Heart left ventricle (tissue), 16 donors: Measurements from ENCODE around the gene RTL10. TPM values are rescaled to one million over a fixed set of nuclear protein-coding genes. Genes with fewer than 3 reads are reported as not detected.

ENCODE experiments used
- ATAC-seq, 4 donors: fragments of 200-7000 bp; cut with Tn5 transposase; one replicate each; pipeline ENCODE4 v1.9.1; 2020 to 2022; ENCODE audit warnings: moderate library complexity in 4 of 4, mild to moderate bottlenecking in 3 of 4, moderate number of reproducible peaks in 1 of 4
- DNase-seq, 5 donors: peaks; one replicate each; pipeline ENCODE4 v3.0.0-alpha.2; 2020
- H3K27ac ChIP-seq, 12 donors: fragments of 200-600 bp; sonication (generic) in 4 of 12; one replicate each; pipeline versions ENCODE4 v1.5.0 to v1.8.0; 2016 to 2022; ENCODE audit warnings: mild to moderate bottlenecking in 2 of 12
- H3K27me3 ChIP-seq, 9 donors: fragments of 200-600 bp; sonication (generic) in 2 of 9; one replicate each; pipeline versions ENCODE4 v1.5.1 to v1.8.0; 2016 to 2022; ENCODE audit warnings: mild to moderate bottlenecking in 3 of 9
- H3K36me3 ChIP-seq, 9 donors: fragments of 200-600 bp; sonication (generic) in 2 of 9; one replicate each; pipeline versions ENCODE4 v1.5.0 to v1.8.0; 2018 to 2022; ENCODE audit warnings: mild to moderate bottlenecking in 2 of 9
- H3K4me1 ChIP-seq, 12 donors: fragments of 200-600 bp; sonication (generic) in 4 of 12; one replicate each; pipeline versions ENCODE4 v1.5.0 to v1.8.0; 2016 to 2022; ENCODE audit warnings: mild to moderate bottlenecking in 3 of 12
- H3K4me3 ChIP-seq, 12 donors: fragments of 200-600 bp; sonication (generic) in 4 of 12; one replicate each; pipeline versions ENCODE4 v1.5.0 to v1.8.0; 2017 to 2022; ENCODE audit warnings: mild to moderate bottlenecking in 9 of 12, moderate library complexity in 4 of 12
- H3K9me3 ChIP-seq, 12 donors: fragments of 200-600 bp; sonication (generic) in 4 of 12; one replicate each; pipeline versions ENCODE4 v1.5.0 to v1.8.0; 2016 to 2022; ENCODE audit warnings: mild to moderate bottlenecking in 1 of 12
- CTCF ChIP-seq, 12 donors: fragments of 200-600 bp; sonication (generic) in 4 of 12; IDR thresholded peaks; one replicate each; pipeline versions ENCODE4 v1.5.0 to v1.8.0; 2018 to 2022; ENCODE audit warnings: antibody characterized with exemption in 12 of 12, mild to moderate bottlenecking in 5 of 12
- POLR2A ChIP-seq, 2 donors: fragments of 450-650 bp; IDR thresholded peaks; one replicate each; pipeline ENCODE4 v1.6.1; 2017; ENCODE audit warnings: antibody characterized with exemption in 2 of 2, mild to moderate bottlenecking in 2 of 2, moderate library complexity in 2 of 2
- WGBS, 4 donors: extraction: QIAGEN DNeasy Blood & Tissue Kit in 2 of 4; methylation state at CpG; one replicate each; pipeline versions ENCODE4 v1.1.5 to v1.1.7; 2013 to 2018; 5-methylcytosine and 5-hydroxymethylcytosine counted together
- intact Hi-C, 10 donors: fragments of 100-400 bp; cut with DNase I; formaldehyde crosslinking; loops; one replicate each; pipeline versions ENCODE4 v1.11.1 to v1.14.2; 2022
- polyA plus RNA-seq, 2 donors: library from polyadenylated mRNA; stranded (reverse); fragments of 200-250 nt; gene quantifications; one replicate each; pipeline ENCODE4 v1.2.3, GENCODE V29; 2013
- total RNA-seq, 9 donors: library from RNA; depleted of rRNA in 2 of 9; stranded (reverse); fragments of >200 nt in 2 of 9; fragmentation: NEBNext Ultra II Directional in 3 of 9; extraction: Animal tissue kit (Norgen Biotek cat#: 25700) in 3 of 9; gene quantifications; one replicate each; pipeline versions ENCODE4 v1.1.0 to v1.2.4, GENCODE V29; 2016 to 2023
- donor health status: ischemic (EF 13 %, LVEDD 7.1; RV severe dilation, severe dysfunction).
- donor health status: healthy with polysubstance abuse.
- donor health status: DM: no; HTN: yes; CAD: no.
- donor health status: DM: no; HTN: no; CAD: no.
- donor health status: ischemic (EF 25% LVEDD 6.9; RV normal size, moderate dysfunction).
- donor health status: ischemic (EF 25% LVEDD 5.7; RV mildly dilated, moderate dysfunction).
- donor health status: healthy.
- donor health status: DM: yes; HTN: yes; CAD: no.
- donor health status: ischemic (EF 35%, LVEDD 5.7; RV mildly dilated, moderate dysfunction).
- donor health status: nonischemic (EF 11% LVEDD 7.7; RV severe dilation, severe dysfunction).
- donor health status: DM: yes; HTN: yes; CAD: no.
- donor health status: PGD.
- donor health status: ischemic (EF 29% LVEDD 5.4; RV normal size, mild dysfunction).
- donor health status: nonischemic (EF 23%, LVEDD 6.1; RV moderate dilation, normal function).

RTL10 gene
- total and polyA plus RNA-seq, 11 donors: 4.6 to 11.6 (median 7.5) TPM

GRCh38 chr22:19843857-19844376 lies 10.8 kb downstream of the RTL10 start:
- H3K4me3 ChIP-seq: peak overlapping the region in 1 of 12 donors; percentile 24
- peaks cover 0 to 2% (median 0%) of the 10 kb centered on the region in 9 donors for H3K36me3 ChIP-seq
- peaks cover 0 to 4% (median 0%) of the 10 kb centered on the region in 12 donors for H3K9me3 ChIP-seq
- ATAC-seq: peak in 3 of 4 donors; percentile 6 to 16 (median 8)
- no peaks in the 10 kb centered on the region for H3K27me3 ChIP-seq
- intact Hi-C loops: no loop called here
- peak overlapping the region in 7 of 12 donors; percentile 1 to 85 (median 19) for H3K27ac ChIP-seq
- TF ChIP-seq CTCF (IDR thresholded peaks at IDR 0.05) (no peak), POLR2A (IDR thresholded peaks at IDR 0.05) (no peak)
- DNase-seq: peak in 1 of 5 donors; percentile 30
- H3K4me1 ChIP-seq: peaks cover 0 to 33% (median 18%) of the 10 kb centered on the region in 12 donors
- 45 to 90% (median 77%) methylated on average over 3 to 11 of the region's 11 CpGs for WGBS, 4 donors

GRCh38 chr22:19843107-19843856 lies 11.4 kb downstream of the RTL10 start:
- Histone ChIP-seq H3K27ac (peak overlapping the region in 2 of 12 donors; percentile 29 to 85), H3K27me3 (no peaks in the 10 kb centered on the region), H3K4me3 (no peak overlapping the region), H3K36me3 (peaks cover 0 to 2% (median 0%) of the 10 kb centered on the region in 9 donors), H3K4me1 (peaks cover 0 to 33% (median 18%) of the 10 kb centered on the region in 12 donors), H3K9me3 (peaks cover 0 to 4% (median 0%) of the 10 kb centered on the region in 12 donors)
- peak in 1 of 5 donors; percentile 18 for DNase-seq
- TF ChIP-seq CTCF (IDR thresholded peaks at IDR 0.05) (no peak), POLR2A (IDR thresholded peaks at IDR 0.05) (no peak)
- intact Hi-C loops: no loop called here
- WGBS, 4 donors: 58 to 64% (median 63%) methylated on average over 20 to 27 of the region's 27 CpGs
- ATAC-seq: peak in 1 of 4 donors; percentile 7

GRCh38 chr22:19842393-19843106 lies 12.1 kb downstream of the RTL10 start:
- Histone ChIP-seq H3K4me1 (peaks cover 0 to 33% (median 18%) of the 10 kb centered on the region in 12 donors), H3K27me3 (no peaks in the 10 kb centered on the region), H3K4me3 (no peak overlapping the region), H3K36me3 (peaks cover 0 to 2% (median 0%) of the 10 kb centered on the region in 9 donors), H3K27ac (no peak overlapping the region), H3K9me3 (peaks cover 0 to 4% (median 0%) of the 10 kb centered on the region in 12 donors)
- no peak for ATAC-seq
- intact Hi-C loops: no loop called here
- no peak for DNase-seq
- no peak for TF ChIP-seq CTCF (IDR thresholded peaks at IDR 0.05)
- no peak for TF ChIP-seq POLR2A (IDR thresholded peaks at IDR 0.05)
- WGBS, 4 donors: 52 to 78% (median 64%) methylated on average over 10 to 12 of the region's 12 CpGs
